Measurements from ENCODE around the gene TRIM24. TPM values are rescaled to one million over a fixed set of nuclear protein-coding genes. Genes with fewer than 3 reads are reported as not detected.

Gene TRIM24
- total and polyA plus RNA-seq, 10 of the 15 experiments (the other 5 are each of a cell fraction or from before 2014, with no cell fraction given), result 4.6 to 23.5 (median 13.6) TPM

GRCh38 chr7:138512092-138512858 is 52.2 kb downstream of the TRIM24 start (continued):
- TF ChIP-seq ZBTB33 (IDR thresholded peaks at IDR 0.05), result no peak

GRCh38 chr7:138512885-138513284 is 52.8 kb downstream of the TRIM24 start:
- Histone ChIP-seq H3K4me1 (ENCODE audit: control insufficient read depth, insufficient read depth, low read length) (no peaks in the 10 kb centered on the region), H3K36me3 (ENCODE audit: control insufficient read depth in 2 of 2, insufficient read depth in 2 of 2, low read length in 1 of 2) (peaks cover 4 to 11% of the 10 kb centered on the region in 2 experiments; a peak in 3 of 4 replicates), H3K79me2 (ENCODE audit: control insufficient read depth, insufficient read depth, low read length) (0 out of 2 replicates have a peak, but pooled peaks cover 1% of the 10 kb centered on the region), H4K20me1 (ENCODE audit: control insufficient read depth, insufficient read depth) (no peaks in the 10 kb centered on the region), H3K9me3 (replicated peaks; ENCODE audit: control insufficient read depth, insufficient read depth, low read length) (peaks cover 14% of the 10 kb centered on the region; the same call in 2 of the 3 replicates), H3K27ac (ENCODE audit: control insufficient read depth, insufficient read depth) (no peak overlapping the region), H3K9ac (ENCODE audit: control insufficient read depth, insufficient read depth, low read length) (no peak overlapping the region), H3K4me3 (no peak overlapping the region), H3K27me3 (replicated peaks in 1 of 2; ENCODE audit: control insufficient read depth in 2 of 2, insufficient read depth in 2 of 2, low read length in 1 of 2) (no peaks in the 10 kb centered on the region), H2AFZ (ENCODE audit: control insufficient read depth, low read depth, low read length) (no peak overlapping the region), H3K4me2 (ENCODE audit: control insufficient read depth, insufficient read depth) (no peak overlapping the region)
- CTCF ChIA-PET, result no interaction called here
- intact Hi-C loops (cut with micrococcal nuclease; ENCODE audit: unreplicated experiment), result no loop called here
- ATAC-seq (no peak), DNase-seq (ENCODE audit: low read depth, low spot score) (no peak), FAIRE-seq (no peak)
- in situ Hi-C loops (cut with MboI), result no loop called here
- 96% methylated on average over 1 of the region's 1 CpG for WGBS (ENCODE audit: insufficient coverage, insufficient replicate concordance, low lambda C conversion rate, missing lambda C conversion rate)
- no TSS peak for BruUV-seq (replicated peaks)
- POLR2A ChIA-PET, result no interaction called here
- TF ChIP-seq IRF3 (IDR thresholded peaks at IDR 0.05) (no peak), SPI1 (IDR thresholded peaks at IDR 0.05; ENCODE audit: borderline replicate concordance, insufficient read depth, low read depth, low read length) (no peak), IRF4 (IDR thresholded peaks at IDR 0.05; ENCODE audit: low read depth, low read length) (no peak), STAT1 (conservative IDR thresholded peaks at IDR 0.05) (no peak), SIX5 (IDR thresholded peaks at IDR 0.05; ENCODE audit: low read depth, low read length, severe bottlenecking) (no peak)
- SMC1A ChIA-PET (ENCODE audit: uncharacterized antibody, unreplicated experiment), result no interaction called here
- RAD21 ChIA-PET (ENCODE audit: unreplicated experiment), result no interaction called here

All from GM12878 (cell line).